ENCODE measurements around the gene NAA15. TPM values are rescaled to one million over a fixed set of nuclear protein-coding genes. Genes with fewer than 3 reads are reported as not detected.
"Not testable (repeated sequence)": the region's sequence is repeated elsewhere in the genome, so short reads cannot be mapped to it uniquely, and the experiment has no call there.

NAA15 gene
- total and polyA plus RNA-seq, 12 donors: 4.6 to 36.4 (median 29.0) TPM

DNA sequence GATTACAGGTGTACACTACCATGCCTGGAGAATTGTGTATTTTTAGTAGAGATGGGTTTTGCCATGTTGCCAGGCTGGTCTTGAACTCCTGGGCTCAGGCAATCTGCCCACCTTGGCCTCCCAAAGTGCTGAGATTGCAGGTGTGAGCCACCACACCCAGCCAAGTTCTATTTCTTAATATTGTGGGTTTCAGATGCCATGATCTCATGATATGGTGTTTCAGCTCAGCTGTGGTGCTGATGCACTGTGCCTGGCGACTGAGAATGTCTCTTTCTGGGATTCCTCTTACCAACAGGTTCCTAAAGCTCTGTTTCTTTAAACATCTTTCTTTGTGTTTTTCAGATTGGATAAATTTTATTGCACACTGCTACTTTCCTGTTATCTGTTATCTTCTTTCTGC lies 18.3 kb downstream of the NAA15 start:
- intact Hi-C loops (cut with DNase I): no loop called here
- Histone ChIP-seq H3K27me3 (no peaks in the 10 kb centered on the region), H3K4me3 (no peak overlapping the region), H3K36me3 (replicated peaks in 1 of 2) (no peaks in the 10 kb centered on the region), H3K4me1 (replicated peaks in 1 of 2) (peaks cover 14 to 36% of the 10 kb centered on the region in 2 donors), H3K27ac (no peak overlapping the region), H3K9me3 (replicated peaks in 1 of 3) (no peaks in the 10 kb centered on the region)
- WGBS, 4 donors: 75 to 90% (median 82%) methylated on average over 1 of the region's 1 CpG
- no peak for DNase-seq
- TF ChIP-seq POLR2A (IDR thresholded peaks at IDR 0.05): no peak
- TF ChIP-seq, protein P1, sequence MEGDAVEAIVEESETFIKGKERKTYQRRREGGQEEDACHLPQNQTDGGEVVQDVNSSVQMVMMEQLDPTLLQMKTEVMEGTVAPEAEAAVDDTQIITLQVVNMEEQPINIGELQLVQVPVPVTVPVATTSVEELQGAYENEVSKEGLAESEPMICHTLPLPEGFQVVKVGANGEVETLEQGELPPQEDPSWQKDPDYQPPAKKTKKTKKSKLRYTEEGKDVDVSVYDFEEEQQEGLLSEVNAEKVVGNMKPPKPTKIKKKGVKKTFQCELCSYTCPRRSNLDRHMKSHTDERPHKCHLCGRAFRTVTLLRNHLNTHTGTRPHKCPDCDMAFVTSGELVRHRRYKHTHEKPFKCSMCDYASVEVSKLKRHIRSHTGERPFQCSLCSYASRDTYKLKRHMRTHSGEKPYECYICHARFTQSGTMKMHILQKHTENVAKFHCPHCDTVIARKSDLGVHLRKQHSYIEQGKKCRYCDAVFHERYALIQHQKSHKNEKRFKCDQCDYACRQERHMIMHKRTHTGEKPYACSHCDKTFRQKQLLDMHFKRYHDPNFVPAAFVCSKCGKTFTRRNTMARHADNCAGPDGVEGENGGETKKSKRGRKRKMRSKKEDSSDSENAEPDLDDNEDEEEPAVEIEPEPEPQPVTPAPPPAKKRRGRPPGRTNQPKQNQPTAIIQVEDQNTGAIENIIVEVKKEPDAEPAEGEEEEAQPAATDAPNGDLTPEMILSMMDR (IDR thresholded peaks at IDR 0.05): no peak

DNA sequence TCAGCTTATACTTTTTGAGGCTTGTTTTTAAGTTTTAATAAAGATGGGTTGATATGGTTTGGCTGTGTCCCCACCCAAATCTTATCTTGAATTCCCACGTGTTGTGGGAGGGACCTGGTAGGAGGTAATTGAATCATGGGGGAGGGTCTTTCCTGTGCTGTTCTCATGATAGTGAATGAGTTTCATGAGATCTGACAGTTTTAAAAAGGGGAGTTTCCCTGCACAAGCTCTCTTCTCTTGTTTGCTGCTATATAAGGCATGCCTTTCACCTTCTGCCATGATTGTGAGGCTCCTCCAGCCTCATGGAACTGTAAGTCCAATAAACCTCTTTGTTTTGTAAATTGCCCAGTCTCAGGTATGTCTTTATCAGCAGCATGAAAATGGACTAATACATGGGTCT lies 20.8 kb downstream of the NAA15 start:
- DNase-seq; intact Hi-C loops (cut with DNase I); H3K27ac ChIP-seq; H3K4me3 ChIP-seq; H3K36me3 ChIP-seq (replicated peaks in 1 of 2); H3K9me3 ChIP-seq (replicated peaks in 1 of 3); H3K27me3 ChIP-seq: not testable (repeated sequence)
- H3K4me1 ChIP-seq (replicated peaks in 1 of 2): peaks cover 5 to 20% of the 10 kb centered on the region in 2 donors
- WGBS, 4 donors: 10 to 29% (median 24%) methylated on average over 1 of the region's 1 CpG

DNA sequence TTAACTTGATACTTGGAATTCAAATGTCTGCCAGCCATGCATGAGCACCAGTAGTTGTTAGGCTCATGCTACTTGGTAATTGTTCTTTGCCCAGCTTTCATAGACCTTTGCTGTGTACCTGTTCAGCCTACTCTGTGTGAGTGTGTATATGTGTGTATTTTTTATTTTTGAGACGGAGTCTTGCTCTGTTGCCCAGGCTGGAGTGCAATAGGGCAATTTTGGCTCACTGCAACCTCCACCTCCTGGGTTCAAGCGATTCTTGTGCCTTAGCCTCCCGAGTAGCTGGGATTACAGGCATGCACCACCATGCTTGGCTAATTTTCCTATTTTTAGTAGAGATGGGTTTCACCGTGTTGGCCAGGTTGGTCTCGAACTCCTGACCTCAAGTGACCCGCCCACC lies 21.2 kb downstream of the NAA15 start:
- H3K27me3 ChIP-seq; DNase-seq; intact Hi-C loops (cut with DNase I); H3K27ac ChIP-seq; H3K9me3 ChIP-seq (replicated peaks in 1 of 3); H3K4me3 ChIP-seq; H3K36me3 ChIP-seq (replicated peaks in 1 of 2): not testable (repeated sequence)
- WGBS, 4 donors: 93 to 98% (median 97%) methylated on average over 6 of the region's 6 CpGs
- H3K4me1 ChIP-seq (replicated peaks in 1 of 2): peaks cover 5 to 19% of the 10 kb centered on the region in 2 donors

DNA sequence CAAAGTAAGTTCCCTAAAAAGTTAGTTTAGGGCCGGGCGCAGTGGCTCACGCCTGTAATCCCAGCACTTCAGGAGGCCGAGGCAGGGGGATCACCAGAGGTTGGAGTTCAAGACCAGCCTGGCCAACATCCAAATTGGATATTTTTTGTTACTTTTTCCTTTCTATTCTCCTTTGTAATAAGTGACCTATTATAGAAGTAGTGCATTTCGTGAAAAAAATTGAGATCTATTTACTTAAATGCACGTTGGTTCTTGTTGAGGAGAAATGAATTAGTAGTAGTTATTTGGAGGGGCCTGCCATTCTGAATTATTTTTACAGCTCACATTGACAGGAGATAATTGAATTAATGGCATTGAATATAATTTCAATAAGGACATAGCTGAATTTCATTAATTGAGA lies 23.3 kb downstream of the NAA15 start:
- WGBS, 4 donors: 80 to 93% (median 86%) methylated on average over 6 of the region's 6 CpGs
- Histone ChIP-seq H3K27ac (no peak overlapping the region), H3K4me3 (no peak overlapping the region), H3K9me3 (replicated peaks in 1 of 3) (no peaks in the 10 kb centered on the region), H3K36me3 (replicated peaks in 1 of 2) (peaks cover 0 to 4% of the 10 kb centered on the region in 2 donors), H3K27me3 (no peaks in the 10 kb centered on the region), H3K4me1 (replicated peaks in 1 of 2) (peaks cover 5 to 19% of the 10 kb centered on the region in 2 donors)
- intact Hi-C loops (cut with DNase I): no loop called here
- no peak for TF ChIP-seq POLR2A (IDR thresholded peaks at IDR 0.05)
- TF ChIP-seq, protein P1 (IDR thresholded peaks at IDR 0.05): no peak
- DNase-seq: no peak

DNA sequence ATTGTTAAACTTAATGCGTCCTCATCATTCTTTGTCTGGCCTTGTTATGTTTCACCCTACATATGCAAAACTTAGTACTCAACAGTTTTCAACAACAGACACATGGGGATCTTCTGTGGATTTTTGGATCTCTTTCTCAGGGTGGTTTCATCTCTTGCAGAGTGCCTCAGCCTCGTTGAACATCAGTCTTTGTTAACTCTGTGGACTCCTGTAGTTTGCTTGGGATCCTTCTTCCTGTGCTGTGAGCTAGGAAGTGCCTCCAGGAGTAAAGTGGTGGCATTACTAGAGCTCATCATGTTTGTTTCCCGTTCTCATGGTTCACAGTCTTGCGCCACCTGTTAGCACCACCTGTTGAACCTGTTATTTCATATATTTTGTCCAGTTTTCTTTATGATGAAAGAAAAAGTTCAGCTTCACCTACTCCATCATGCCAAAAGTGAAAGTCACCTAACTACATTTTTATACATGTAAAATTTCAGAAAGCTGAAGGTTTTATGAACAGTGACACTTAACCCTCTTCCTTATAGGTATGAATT lies 28.4 kb downstream of the NAA15 start:
- DNase-seq: no peak
- Histone ChIP-seq H3K4me3 (no peak overlapping the region), H3K9me3 (replicated peaks in 1 of 3) (no peaks in the 10 kb centered on the region), H3K36me3 (replicated peaks in 1 of 2) (peaks cover 0 to 4% of the 10 kb centered on the region in 2 donors), H3K4me1 (replicated peaks in 1 of 2) (peaks cover 0 to 14% of the 10 kb centered on the region in 2 donors), H3K27me3 (no peaks in the 10 kb centered on the region), H3K27ac (no peak overlapping the region)
- intact Hi-C loops (cut with DNase I): no loop called here
- no peak for TF ChIP-seq POLR2A (IDR thresholded peaks at IDR 0.05)
- TF ChIP-seq, protein P1 (IDR thresholded peaks at IDR 0.05): no peak
- 86 to 96% (median 92%) methylated on average over 4 of the region's 4 CpGs for WGBS, 4 donors
